Brain microvascular endothelial cell (primary cell): ENCODE data around the gene ALPK1.

Experiments
- DNase-seq: peaks from one replicate; pipeline ENCODE4 v3.0.0-alpha.2; 2020
- H3K27ac ChIP-seq: fragments of 250-450 bp; sonication (Bioruptor Pico); 2 replicates; pipeline ENCODE4 v1.5.1; 2020; ENCODE audit warnings: mild to moderate bottlenecking, moderate library complexity
- H3K27me3 ChIP-seq: fragments of 250-450 bp; sonication (Bioruptor Pico); replicated peaks from 2 replicates; pipeline ENCODE4 v1.5.1; 2020; ENCODE audit warnings: mild to moderate bottlenecking
- H3K36me3 ChIP-seq: fragments of 250-450 bp; sonication (Bioruptor Pico); replicated peaks from 2 replicates; pipeline ENCODE4 v1.5.1; 2020; ENCODE audit warnings: mild to moderate bottlenecking
- H3K4me3 ChIP-seq: 2 replicates; pipeline ENCODE4 v1.5.1; 2011; ENCODE audit warnings: low read depth, mild to moderate bottlenecking, control low read depth, low read length, moderate library complexity
- CTCF ChIP-seq: IDR thresholded peaks from 2 replicates; pipeline ENCODE4 v1.5.1; 2011; ENCODE audit warnings: low read depth, mild to moderate bottlenecking, moderate library complexity, low read length, control low read depth, inconsistent platforms; ENCODE audit errors: missing control alignments
- in situ Hi-C: cut with HindIII; loops from 2 replicates; pipeline ENCODE4 v1.10.0; 2017; ENCODE audit warnings: low sequenced_read_pairs, low pct_ligation_motif_present

The ALPK1 gene

DNA sequence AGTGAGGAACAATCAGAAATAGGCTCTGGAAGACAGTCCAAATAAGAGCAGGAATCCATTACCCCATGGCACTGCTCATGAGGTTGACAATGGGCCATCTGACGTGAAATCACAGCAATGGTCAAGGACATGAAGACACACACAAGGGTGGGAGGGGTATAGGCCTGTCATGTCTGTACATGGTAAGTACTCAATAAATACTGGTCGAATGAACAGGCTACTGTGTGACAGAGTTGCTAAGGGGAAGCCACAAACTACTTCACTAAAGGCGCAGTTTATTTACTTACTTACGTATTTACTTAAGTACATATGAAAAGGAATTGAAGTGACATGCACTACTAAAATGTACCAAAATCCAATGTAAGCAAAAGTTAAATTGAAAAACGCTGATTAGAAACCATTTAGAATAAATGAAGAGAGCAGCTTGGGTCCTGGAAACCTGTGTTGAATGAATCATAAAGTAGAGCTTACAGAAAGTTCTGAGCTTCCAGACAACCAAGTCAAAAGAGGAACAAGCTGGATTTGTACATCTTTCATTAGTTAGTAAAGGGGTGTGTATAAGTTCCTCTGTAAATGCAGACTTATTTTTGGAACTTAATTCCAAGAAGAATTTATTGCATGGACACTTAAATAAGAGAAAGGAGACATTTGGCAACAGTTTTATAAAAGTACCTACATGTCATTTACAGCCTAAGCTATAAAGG, 32.7 kb downstream of the ALPK1 start:
- H3K27ac ChIP-seq, result no peak overlapping the region
- no peak for TF ChIP-seq CTCF
- in situ Hi-C loops, result loop anchor here (25.0 kb wide), 1 partner anchor 282 kb away; no protein-coding TSS in a partner anchor
- H3K36me3 ChIP-seq, result no peaks in the 10 kb centered on the region
- no peak overlapping the region for H3K4me3 ChIP-seq
- no peaks in the 10 kb centered on the region for H3K27me3 ChIP-seq
- no peak for DNase-seq

DNA sequence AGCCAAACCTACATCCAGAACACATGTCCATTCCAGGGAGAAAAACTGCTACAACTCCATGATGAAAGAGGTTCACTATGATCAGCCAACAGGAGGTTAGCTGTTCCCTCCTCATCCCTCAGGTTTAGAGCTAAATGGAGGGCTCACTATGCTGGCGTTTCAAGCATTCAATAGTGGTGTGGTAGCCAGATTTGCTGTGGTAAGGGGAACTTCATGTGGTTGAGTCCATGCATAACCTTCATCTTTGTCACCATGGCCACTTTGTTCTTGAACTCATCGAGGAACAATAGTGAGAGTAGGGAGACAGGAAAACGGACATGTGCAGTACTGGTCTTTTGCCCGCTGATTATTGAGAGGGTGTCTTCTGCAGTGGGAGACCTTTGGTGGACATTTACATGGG, 33.8 kb downstream of the ALPK1 start:
- no peak overlapping the region for H3K4me3 ChIP-seq
- no peaks in the 10 kb centered on the region for H3K27me3 ChIP-seq
- TF ChIP-seq CTCF, result no peak
- no peaks in the 10 kb centered on the region for H3K36me3 ChIP-seq
- H3K27ac ChIP-seq, result no peak overlapping the region
- DNase-seq, result no peak
- in situ Hi-C loops, result loop anchor here (25.0 kb wide), 1 partner anchor 281 kb away; no protein-coding TSS in a partner anchor

- TF ChIP-seq CTCF, result no peak
- Histone ChIP-seq H3K36me3 (no peaks in the 10 kb centered on the region), H3K27me3 (no peaks in the 10 kb centered on the region), H3K27ac (no peak overlapping the region), H3K4me3 (no peak overlapping the region)
- no peak for DNase-seq
- in situ Hi-C loops, result loop anchor here (25.0 kb wide), 1 partner anchor 280 kb away; no protein-coding TSS in a partner anchor
These were observed 35.2 kb downstream of the ALPK1 start for GRCh38 chr4:112332398-112332797.

DNA sequence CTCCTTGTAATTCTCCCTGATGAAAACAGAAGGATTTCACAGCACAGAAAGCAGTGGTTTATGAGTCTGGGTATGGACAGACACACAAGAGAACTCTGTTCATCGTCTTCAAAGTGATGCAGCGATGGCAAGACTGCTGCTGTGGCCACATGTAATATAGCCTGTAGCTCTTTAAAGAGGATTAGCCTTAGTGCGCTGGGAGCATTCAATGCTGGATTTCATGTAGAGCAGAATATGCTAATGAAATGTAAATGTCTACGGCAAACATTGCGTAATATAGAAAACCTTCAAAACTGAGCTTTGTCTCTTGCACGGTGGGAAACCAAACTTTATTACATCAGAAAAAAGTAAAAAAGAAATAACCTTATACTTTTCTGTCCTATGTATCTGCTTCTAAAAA, 42.9 kb downstream of the ALPK1 start:
- Histone ChIP-seq H3K27ac (no peak overlapping the region), H3K36me3 (no peaks in the 10 kb centered on the region), H3K27me3 (no peaks in the 10 kb centered on the region), H3K4me3 (no peak overlapping the region)
- in situ Hi-C loops, result loop anchor here (25.0 kb wide), 1 partner anchor 272 kb away; no protein-coding TSS in a partner anchor
- no peak for TF ChIP-seq CTCF
- no peak for DNase-seq

DNA sequence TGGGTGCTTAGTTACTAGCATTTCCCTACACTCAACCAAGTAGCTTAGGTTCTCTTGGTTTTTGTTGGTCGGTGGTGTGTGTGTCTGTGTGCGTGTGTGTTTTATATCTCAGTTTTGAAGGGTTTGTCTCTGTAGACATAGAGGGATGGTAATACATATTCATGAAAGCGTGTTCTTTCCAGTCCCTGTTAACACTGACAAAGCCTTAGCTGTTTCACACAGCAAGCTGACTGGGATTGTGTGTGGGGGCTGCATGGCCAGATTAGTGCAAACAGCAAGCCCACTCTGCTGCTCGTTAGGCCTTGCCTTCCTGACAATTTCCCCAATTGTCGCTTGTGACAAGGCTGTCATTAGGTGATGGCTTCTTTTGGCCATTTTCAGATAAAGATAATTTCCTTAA, 43.9 kb downstream of the ALPK1 start:
- in situ Hi-C loops, result loop anchor here (25.0 kb wide), 1 partner anchor 271 kb away; no protein-coding TSS in a partner anchor
- no peaks in the 10 kb centered on the region for H3K27me3 ChIP-seq
- no peak for DNase-seq
- no peak for TF ChIP-seq CTCF
- no peak overlapping the region for H3K4me3 ChIP-seq
- no peaks in the 10 kb centered on the region for H3K36me3 ChIP-seq
- H3K27ac ChIP-seq, result no peak overlapping the region
